Esophagus muscularis mucosa (tissue), 4 donors: ENCODE data around the gene SCRG1. TPM values are rescaled to one million over a fixed set of nuclear protein-coding genes. Genes with fewer than 3 reads are reported as not detected.

Experiments used
- DNase-seq: peaks from one replicate; pipeline ENCODE4 v3.0.0-alpha.2; 2017; ENCODE audit errors: extremely low spot score
- H3K27ac ChIP-seq, 4 donors: fragments of 200-600 bp; sonication (generic); replicated peaks in 1 of 4; 1 replicate in 3 of 4; 2 replicates in 1 of 4; pipeline ENCODE4 v1.5.1; 2016 to 2019; ENCODE audit warnings: mild to moderate bottlenecking in 1 of 4
- H3K27me3 ChIP-seq, 4 donors: fragments of 200-600 bp; sonication (generic); one replicate each; pipeline versions ENCODE4 v1.5.1 to v1.6.0; 2016 to 2019
- H3K36me3 ChIP-seq, 4 donors: fragments of 200-600 bp; sonication (generic); one replicate each; pipeline ENCODE4 v1.5.1; 2016 to 2019
- H3K4me1 ChIP-seq, 4 donors: fragments of 200-600 bp; sonication (generic); one replicate each; pipeline ENCODE4 v1.5.1; 2016 to 2019
- H3K4me3 ChIP-seq, 4 donors: fragments of 200-600 bp; sonication (generic); 1 replicate in 2 of 4; 2 replicates in 2 of 4; pipeline ENCODE4 v1.5.1; 2016 to 2019; ENCODE audit warnings: mild to moderate bottlenecking in 4 of 4, moderate library complexity in 1 of 4
- H3K9me3 ChIP-seq, 4 donors: fragments of 200-600 bp; sonication (generic); 1 replicate in 3 of 4; 2 replicates in 1 of 4; pipeline ENCODE4 v1.5.1; 2016 to 2019
- EP300 ChIP-seq: sonication (generic); formaldehyde crosslinking; IDR thresholded peaks from one replicate; pipeline ENCODE4 v1.6.1; 2017; ENCODE audit warnings: antibody characterized with exemption
- POLR2A ChIP-seq: fragments of 450-650 bp; IDR thresholded peaks from one replicate; pipeline ENCODE4 v1.6.1; 2017; ENCODE audit warnings: antibody characterized with exemption, moderate library complexity, mild to moderate bottlenecking, low read depth
- POLR2AphosphoS5 ChIP-seq, 2 donors: sonication (generic); formaldehyde crosslinking; IDR thresholded peaks; one replicate each; pipeline ENCODE4 v1.6.1; 2017; ENCODE audit warnings: antibody characterized with exemption in 2 of 2
- WGBS: methylation state at CpG from one replicate; pipeline ENCODE4 v1.1.5; 2018; 5-methylcytosine and 5-hydroxymethylcytosine counted together
- intact Hi-C: fragments of 100-400 bp; cut with DNase I; formaldehyde crosslinking; loops from one replicate; pipeline ENCODE4 v1.15.1; 2023
- total RNA-seq, 4 donors: library from RNA; depleted of rRNA; stranded (reverse); fragments of >200 nt; gene quantifications; one replicate each; pipeline versions ENCODE4 v1.1.0 to v1.2.1, GENCODE V29; 2016
- TF ChIP-seq, protein P1 (sequence below), 3 experiments: fragments of 200-600 bp in 2 of 3; fragments of 450-650 bp in 1 of 3; sonication (generic) in 2 of 3; IDR thresholded peaks; one replicate each; pipeline ENCODE4 v1.5.1; 2017 to 2019; ENCODE audit warnings: antibody characterized with exemption in 3 of 3, mild to moderate bottlenecking in 2 of 3, moderate library complexity in 1 of 3

SCRG1 gene
- total RNA-seq, 4 donors from 2014 or later, result 2.3 to 3.0 (median 2.7) TPM

DNA sequence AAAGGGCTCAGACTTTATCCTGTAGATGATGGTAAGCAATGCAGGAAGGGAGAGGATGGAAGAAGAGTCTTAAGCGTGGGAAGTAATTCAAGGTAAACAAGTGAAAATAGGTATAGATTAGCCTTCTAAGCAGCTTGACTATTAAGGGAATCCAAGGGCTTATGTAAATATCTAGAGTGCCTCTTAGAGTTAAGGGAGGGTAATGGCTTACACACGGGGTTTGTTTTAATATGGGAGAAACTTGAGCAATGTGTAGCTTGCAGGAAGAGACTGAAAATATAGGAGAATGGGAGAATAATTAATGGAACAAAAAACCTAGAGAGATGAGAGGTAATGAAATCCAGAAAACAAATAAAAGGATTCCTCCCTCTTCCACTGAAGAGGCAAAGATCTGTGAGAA, 41.0 kb downstream of the SCRG1 start:
- H3K4me3 ChIP-seq, result no peak overlapping the region
- intact Hi-C loops, result no loop called here
- no peaks in the 10 kb centered on the region for H3K36me3 ChIP-seq
- H3K4me1 ChIP-seq, result no peaks in the 10 kb centered on the region
- H3K9me3 ChIP-seq, result no peaks in the 10 kb centered on the region
- no peaks in the 10 kb centered on the region for H3K27me3 ChIP-seq
- H3K27ac ChIP-seq, result no peak overlapping the region
- WGBS, result 89% methylated on average over 2 of the region's 2 CpGs
- TF ChIP-seq POLR2A (no peak), POLR2AphosphoS5 (IDR thresholded peaks at IDR 0.05) (no peak), EP300 (no peak)
- TF ChIP-seq, protein P1, sequence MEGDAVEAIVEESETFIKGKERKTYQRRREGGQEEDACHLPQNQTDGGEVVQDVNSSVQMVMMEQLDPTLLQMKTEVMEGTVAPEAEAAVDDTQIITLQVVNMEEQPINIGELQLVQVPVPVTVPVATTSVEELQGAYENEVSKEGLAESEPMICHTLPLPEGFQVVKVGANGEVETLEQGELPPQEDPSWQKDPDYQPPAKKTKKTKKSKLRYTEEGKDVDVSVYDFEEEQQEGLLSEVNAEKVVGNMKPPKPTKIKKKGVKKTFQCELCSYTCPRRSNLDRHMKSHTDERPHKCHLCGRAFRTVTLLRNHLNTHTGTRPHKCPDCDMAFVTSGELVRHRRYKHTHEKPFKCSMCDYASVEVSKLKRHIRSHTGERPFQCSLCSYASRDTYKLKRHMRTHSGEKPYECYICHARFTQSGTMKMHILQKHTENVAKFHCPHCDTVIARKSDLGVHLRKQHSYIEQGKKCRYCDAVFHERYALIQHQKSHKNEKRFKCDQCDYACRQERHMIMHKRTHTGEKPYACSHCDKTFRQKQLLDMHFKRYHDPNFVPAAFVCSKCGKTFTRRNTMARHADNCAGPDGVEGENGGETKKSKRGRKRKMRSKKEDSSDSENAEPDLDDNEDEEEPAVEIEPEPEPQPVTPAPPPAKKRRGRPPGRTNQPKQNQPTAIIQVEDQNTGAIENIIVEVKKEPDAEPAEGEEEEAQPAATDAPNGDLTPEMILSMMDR (IDR thresholded peaks at IDR 0.05), result no peak
- no peak for DNase-seq

DNA sequence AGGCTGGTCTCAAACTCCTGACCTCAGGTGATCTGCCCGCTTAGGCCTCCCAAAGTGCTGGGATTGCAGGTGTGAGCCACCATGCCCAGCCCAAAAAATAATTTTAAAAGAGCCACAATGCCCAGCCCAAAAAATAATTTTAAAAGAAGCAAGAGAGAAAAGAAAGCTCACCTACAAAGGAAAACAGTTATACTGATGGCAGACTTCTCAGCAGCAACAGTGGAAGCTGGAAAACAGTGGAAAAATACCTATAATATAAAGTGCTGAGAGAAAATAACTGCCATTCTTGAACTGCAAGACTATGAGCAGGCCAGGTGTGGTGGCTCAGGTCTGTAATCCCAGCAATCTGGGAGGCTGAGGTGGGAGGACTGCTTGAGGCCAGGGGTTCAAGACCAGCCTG, 51.4 kb downstream of the SCRG1 start:
- H3K4me3 ChIP-seq, result no peak overlapping the region
- no peak for DNase-seq
- no peaks in the 10 kb centered on the region for H3K9me3 ChIP-seq
- 100% methylated on average over 1 of the region's 1 CpG for WGBS
- no peak overlapping the region for H3K27ac ChIP-seq
- H3K36me3 ChIP-seq, result no peaks in the 10 kb centered on the region
- H3K27me3 ChIP-seq, result no peaks in the 10 kb centered on the region
- no peaks in the 10 kb centered on the region for H3K4me1 ChIP-seq
- no peak for TF ChIP-seq POLR2A
- TF ChIP-seq EP300, result no peak
- TF ChIP-seq, protein P1 (IDR thresholded peaks at IDR 0.05), result no peak
- TF ChIP-seq POLR2AphosphoS5 (IDR thresholded peaks at IDR 0.05), result no peak
- intact Hi-C loops, result no loop called here

DNA sequence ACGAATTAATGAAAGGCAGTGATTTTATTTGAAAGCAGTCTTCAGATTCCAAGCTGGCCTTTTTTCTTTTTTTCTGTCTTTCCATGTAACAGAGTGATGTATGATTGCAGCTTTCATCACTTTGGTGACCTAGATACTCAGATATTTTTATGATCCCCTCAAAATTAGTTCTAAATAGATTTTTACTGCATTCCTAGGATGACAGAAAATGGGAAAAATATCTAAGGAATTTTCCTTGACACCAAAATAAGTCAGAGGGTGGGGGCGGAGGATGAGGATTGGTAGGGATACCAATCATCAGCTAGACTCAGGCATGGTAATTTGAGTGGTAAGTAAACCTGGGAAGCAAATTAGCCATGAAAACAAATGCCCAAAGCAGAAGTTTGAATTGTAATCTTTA, 52.8 kb downstream of the SCRG1 start:
- H3K27ac ChIP-seq, result no peak overlapping the region
- H3K9me3 ChIP-seq, result no peaks in the 10 kb centered on the region
- TF ChIP-seq POLR2AphosphoS5 (IDR thresholded peaks at IDR 0.05) (no peak), EP300 (no peak), POLR2A (no peak)
- TF ChIP-seq, protein P1 (IDR thresholded peaks at IDR 0.05), result no peak
- no peak for DNase-seq
- no peaks in the 10 kb centered on the region for H3K36me3 ChIP-seq
- no peaks in the 10 kb centered on the region for H3K27me3 ChIP-seq
- WGBS, result 83% methylated on average over 2 of the region's 2 CpGs
- H3K4me3 ChIP-seq, result no peak overlapping the region
- no peaks in the 10 kb centered on the region for H3K4me1 ChIP-seq
- intact Hi-C loops, result no loop called here

DNA sequence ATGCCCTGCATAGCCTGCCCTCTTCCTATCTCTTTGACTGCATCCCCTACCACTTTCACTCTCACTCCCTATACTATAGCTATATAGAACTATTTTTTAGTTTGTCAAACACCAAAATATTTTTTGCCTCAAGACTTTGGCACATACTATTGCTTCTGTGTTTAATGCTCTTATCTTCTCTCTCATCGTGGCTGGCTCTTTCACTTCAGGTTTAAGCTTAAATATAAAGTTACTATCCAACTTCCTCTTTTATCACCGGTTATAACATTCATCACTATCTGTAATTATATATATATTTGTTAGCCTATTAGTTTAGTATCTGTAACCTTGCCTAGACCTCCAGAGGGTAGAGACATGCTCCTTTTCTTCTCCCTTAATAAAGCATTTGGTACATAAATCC, 53.3 kb downstream of the SCRG1 start:
- H3K27me3 ChIP-seq, result no peaks in the 10 kb centered on the region
- H3K27ac ChIP-seq, result no peak overlapping the region
- no peaks in the 10 kb centered on the region for H3K4me1 ChIP-seq
- TF ChIP-seq POLR2AphosphoS5 (IDR thresholded peaks at IDR 0.05) (no peak), EP300 (no peak), POLR2A (no peak)
- TF ChIP-seq, protein P1 (IDR thresholded peaks at IDR 0.05), result no peak
- no peak overlapping the region for H3K4me3 ChIP-seq
- WGBS, result 80% methylated on average over 2 of the region's 2 CpGs
- no peaks in the 10 kb centered on the region for H3K9me3 ChIP-seq
- intact Hi-C loops, result no loop called here
- H3K36me3 ChIP-seq, result no peaks in the 10 kb centered on the region
- DNase-seq, result no peak

DNA sequence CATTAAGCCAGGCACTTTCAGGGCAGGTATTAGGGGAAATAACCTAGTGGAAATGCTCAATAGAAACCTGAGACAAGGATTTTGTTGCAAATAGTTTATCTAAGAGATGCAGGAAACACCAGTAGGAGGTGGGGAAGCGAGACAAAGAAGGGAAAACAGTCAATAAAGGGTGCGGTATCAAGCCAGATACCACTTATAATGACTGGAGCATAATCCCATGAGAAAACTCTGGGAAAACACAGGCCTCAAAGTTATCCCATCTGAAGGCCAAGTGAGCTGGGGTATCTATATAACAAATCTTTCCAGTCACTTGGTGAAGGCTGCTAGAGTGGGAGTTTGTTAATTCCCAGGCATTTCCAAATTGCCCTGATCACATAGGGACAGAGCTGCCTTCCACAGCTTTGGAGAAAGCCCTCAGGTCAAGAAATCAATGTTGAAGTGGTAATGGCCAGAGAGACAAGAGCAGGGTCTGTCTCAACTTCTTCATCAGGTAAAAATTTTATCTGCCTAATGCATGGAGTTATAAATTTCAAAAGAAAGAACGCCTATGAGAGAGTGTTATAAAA, 55.0 kb downstream of the SCRG1 start:
- Histone ChIP-seq H3K9me3 (no peaks in the 10 kb centered on the region), H3K27me3 (no peaks in the 10 kb centered on the region), H3K4me3 (no peak overlapping the region), H3K27ac (no peak overlapping the region), H3K36me3 (no peaks in the 10 kb centered on the region), H3K4me1 (no peaks in the 10 kb centered on the region)
- intact Hi-C loops, result no loop called here
- no peak for DNase-seq
- WGBS, result 88% methylated on average over 3 of the region's 3 CpGs
- TF ChIP-seq POLR2AphosphoS5 (IDR thresholded peaks at IDR 0.05), result no peak
- TF ChIP-seq EP300, result no peak
- TF ChIP-seq, protein P1 (IDR thresholded peaks at IDR 0.05), result no peak
- no peak for TF ChIP-seq POLR2A
